ENCODE results near the gene RAPGEF3.

Gene RAPGEF3

DNA sequence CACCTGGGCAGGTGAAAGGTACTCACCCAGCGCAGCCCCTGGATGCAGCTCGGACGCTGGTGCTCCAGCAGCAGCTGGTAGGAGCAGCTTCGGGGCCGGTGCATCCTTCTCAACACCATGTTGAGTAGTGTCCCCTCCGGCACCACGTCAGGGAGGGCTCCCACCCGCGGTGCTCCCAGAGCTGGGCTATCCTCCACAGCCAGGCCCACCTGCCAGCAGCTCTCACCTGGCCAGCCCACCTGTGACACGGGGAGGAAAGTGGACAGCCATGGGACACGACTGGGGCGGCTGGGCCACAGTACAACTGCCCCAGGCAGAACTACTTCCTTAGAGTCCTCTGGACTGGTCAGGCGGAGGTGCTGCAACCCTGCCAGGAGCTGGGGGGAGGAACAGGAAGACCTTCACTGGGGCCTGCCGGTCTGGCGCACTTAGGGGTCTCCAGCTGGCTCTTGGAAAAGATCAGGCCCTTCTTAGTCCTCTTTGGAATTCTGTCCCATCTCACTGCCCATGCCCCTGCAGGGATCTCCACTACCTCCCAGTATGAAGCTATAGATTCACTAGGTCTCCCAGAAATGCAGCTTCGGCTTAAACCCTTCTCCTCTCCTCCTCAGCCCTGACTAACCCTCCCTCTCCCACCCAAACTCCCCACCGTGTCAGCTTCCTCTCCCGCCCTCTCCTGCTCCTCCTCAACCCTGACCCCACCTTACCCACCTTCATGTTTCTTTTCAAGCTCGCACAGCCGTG is 668 bp downstream of the RAPGEF3 start:
- no peak for DNase-seq (ENCODE audit: low read depth in 2 of 2)

DNA sequence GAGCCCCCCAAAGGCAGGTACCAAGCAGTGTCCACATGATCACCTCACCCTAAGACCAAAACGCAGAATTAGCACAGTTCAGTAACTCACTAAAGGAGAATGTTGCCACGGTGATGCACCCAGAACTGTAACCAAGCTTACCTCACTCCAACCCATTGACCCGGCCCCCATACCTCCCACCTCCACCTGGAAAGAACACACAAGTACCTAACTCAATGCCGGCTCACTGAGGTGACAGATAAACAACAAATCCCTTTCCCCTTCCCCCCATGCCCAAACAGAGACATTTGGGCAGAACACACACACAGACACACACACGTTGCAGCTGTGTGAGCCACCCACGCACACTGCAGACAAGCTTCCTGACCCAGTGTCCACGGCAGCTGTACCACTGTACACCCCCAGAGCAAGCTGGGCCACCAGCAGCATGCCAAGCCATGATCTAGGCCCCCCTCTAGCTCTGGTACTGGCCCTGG is 1.3 kb downstream of the RAPGEF3 start:
- DNase-seq (ENCODE audit: low read depth in 2 of 2) = no peak

DNA sequence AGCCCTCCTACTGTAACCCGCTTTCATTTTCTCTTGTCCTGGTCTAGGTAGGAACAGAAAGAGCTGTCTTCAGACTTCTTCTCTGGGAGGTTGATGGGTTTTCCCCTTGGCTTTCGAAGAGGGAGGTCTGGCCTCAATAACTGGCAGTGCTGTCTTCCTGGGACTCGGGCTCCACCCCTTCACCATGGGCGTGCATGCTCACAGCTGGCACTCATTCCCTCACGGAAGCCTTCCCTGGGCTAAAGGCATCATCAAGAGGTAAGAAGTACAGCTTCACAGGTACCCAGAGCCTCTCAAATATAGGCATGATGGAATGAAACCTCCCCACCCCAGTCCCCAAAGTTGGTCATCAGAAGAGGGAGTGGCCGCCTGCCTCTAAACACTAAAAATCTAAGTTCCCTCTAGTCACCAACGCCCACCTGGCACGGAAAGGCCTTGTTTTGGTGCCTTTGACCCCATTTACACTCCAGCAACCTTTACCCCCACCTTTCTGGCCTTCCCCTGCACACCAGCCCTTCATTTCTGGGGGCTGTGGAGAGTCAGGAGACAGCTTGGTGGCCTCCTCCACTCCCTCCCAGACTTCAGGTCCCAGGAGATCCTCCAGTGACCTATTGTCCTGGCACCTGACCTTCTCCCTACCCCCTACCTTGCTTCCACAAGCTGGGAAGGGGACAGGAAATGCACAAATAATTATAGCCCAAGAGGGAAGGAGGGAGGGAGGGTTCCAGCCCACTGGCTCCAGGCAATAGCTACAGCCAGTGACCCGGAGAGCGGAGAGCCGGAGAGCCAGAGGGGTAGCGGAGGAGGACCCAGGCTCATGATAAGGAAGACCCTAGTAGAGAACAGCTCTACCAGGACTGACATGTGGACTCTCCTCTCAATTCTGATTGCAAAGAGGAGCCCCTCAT is 2.8 kb downstream of the RAPGEF3 start:
- no peak for DNase-seq (ENCODE audit: low read depth in 2 of 2)

DNA sequence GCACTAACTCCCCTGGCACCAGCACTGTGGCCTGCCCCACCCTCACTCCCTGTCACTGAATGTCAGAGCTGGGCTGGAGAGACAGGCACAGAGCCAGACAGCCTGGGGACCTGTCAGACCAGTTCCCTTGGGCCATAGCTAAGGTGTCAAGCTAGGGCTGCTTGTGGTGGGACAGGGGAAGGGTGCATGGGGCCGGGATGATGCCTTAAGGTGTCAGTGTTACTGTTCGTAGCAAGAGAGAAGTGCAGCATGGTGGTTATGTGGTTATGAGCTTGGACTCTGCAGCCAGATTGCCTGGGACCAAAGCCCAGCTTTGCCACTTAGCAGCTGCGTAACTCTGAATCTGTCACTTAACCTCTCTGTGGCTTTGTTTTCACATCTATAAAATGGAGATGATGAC is 3.8 kb downstream of the RAPGEF3 start:
- no peak for DNase-seq (ENCODE audit: low read depth in 2 of 2)

DNA sequence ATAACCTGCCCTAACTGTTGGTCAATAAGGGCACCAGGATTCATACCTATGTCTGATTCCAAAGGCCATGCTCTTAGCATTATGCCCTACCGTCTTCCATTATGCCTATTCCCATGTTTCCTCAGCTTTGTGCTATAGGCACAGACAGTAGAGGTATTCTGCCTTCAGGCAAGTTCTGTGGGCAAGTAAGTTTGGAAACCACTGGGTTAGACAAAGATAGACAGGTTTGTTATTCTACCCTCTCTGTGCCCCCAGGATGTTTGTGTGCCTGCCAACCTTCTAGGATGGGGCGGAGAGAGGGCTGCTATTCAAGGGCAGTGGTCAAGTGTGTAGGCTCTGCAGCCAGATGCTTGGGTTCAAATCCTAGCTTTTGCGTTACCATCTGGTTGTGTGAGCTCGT is 4.6 kb downstream of the RAPGEF3 start:
- DNase-seq (ENCODE audit: low read depth in 2 of 2) = no peak

DNA sequence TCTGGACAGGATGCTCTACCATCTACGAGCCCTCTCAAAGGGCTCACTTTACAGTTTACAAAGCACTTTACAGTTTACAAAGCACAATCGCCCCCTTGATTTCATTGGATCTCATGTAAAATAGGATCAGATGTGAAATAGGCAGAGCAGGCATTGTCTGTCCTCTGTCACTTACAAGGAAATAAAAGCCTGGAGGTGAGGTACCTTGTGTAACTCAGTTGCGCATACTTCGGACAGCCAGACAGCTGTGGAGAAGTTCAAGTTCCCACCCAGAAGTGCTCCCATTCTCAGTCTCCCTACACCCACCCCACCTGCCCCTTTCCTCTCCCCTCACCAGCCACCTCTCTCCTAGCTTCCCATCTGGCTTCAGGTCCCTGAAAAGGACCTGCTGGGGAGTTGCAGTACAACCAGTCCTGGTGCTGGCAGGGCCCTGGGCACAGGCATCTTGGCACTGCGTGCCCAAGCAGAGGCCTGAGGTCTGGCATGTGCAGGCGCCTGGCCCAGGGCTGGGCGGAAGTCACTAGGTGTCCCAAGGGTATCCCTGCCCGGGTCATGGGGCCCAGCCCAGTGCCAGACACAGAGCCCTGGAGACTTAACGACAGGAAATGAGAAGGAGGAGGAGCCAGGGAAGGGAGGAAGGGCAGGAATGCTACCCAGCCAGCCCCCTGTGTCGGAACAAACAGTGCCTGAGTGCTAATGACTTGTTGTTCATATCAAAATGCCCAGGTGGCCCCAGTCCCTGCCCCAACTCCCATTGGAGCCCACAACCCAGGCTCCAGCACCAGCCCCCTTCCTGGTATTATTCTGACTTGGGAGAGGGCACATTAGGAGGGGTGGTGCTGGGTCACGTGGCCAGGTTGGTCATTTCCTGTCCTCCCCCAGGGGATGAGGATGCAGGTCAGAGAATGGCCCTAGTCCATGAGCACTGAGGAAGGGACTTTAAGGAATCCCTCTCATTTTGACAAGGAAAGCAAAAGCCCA is 5.4 kb downstream of the RAPGEF3 start:
- DNase-seq (ENCODE audit: low read depth in 2 of 2) = no peak

DNA sequence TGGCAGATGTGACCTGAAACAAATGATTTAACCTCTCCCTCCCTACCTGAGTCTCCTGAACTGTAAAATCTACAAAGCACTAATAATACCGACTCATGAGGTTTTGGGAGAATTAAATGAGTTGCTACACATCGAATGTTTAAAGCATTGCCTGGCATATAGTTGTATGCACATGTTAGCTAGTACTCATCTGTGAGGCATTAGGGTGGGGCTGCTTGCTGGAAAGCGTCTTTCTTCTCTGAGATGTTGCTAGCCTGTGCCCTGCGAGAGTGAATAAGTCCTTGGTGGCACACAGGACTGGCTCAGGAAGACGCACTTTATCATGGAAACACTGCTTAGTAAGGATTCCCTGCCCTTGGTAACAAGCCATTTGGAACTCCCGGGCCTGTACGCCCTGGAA is 6.1 kb downstream of the RAPGEF3 start:
- DNase-seq (ENCODE audit: low read depth in 2 of 2) = no peak

DNA sequence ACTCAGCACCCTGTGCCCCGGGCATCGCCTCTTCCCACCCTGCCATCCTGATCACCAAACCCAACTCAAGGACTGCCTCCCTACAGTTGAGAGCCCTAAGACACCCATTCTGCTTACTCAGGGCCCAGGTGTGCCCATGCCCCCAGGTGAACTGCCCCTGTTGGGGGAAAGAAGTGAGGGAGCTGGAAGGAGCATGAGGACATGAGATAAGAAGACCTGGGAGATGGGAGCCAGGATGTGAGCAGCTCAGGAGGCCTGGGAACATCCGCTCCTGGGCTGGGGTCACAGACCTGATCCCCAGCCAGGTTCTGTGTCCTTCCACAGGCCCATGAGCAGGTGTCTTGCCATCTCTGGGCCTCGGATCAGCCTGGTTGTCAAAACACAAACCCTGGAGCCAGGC is 6.6 kb downstream of the RAPGEF3 start:
- no peak for DNase-seq (ENCODE audit: low read depth in 2 of 2)

DNA sequence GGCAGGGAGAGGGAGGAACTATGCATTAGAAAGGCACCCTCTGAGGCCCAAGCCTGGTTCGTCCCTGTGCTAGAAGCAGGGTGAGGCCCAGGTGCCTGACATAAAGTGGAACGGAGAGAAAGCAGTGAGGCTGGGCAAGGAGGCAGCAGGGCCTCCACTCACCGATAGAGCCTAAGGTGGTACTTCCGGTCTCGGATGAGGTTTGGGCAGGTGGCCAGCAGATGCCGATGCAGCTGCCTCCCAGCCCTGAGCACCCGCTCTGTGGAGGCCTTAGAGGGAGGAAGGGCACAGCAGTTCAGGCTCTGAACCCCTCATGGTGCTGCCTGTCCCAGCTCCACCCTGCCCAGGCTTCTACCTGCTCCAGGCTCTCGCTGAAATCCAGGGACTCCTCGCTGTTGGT is 7.1 kb downstream of the RAPGEF3 start:
- DNase-seq (ENCODE audit: low read depth in 2 of 2) = no peak

DNA sequence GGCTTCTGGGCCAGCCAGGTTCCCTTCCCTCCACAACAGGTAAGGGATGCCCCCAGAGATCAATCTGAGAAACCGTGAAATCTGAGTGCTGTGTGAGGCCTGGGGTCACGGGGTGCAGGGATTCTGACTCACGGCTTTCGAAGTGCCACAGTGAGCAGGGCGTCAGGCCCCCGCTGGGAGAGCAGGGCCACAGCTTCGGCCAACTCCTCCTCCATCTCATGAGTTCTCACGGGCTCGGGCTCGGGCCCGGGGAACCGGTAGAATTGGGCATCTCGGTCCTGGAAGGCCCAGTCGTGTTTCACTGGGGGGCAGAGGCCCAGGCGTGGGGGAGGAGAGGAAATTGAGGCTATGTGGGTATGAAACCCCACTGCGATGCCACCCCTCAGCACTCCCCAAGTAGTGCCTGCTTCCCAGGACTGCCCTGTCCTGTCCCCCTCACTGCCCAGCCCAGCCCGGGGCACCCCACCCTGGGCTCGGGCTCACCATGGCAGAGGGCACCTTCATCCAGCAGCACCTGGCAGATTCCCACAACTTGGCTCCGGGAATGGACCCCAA is 7.7 kb downstream of the RAPGEF3 start:
- DNase-seq (ENCODE audit: low read depth in 2 of 2) = no peak

DNA sequence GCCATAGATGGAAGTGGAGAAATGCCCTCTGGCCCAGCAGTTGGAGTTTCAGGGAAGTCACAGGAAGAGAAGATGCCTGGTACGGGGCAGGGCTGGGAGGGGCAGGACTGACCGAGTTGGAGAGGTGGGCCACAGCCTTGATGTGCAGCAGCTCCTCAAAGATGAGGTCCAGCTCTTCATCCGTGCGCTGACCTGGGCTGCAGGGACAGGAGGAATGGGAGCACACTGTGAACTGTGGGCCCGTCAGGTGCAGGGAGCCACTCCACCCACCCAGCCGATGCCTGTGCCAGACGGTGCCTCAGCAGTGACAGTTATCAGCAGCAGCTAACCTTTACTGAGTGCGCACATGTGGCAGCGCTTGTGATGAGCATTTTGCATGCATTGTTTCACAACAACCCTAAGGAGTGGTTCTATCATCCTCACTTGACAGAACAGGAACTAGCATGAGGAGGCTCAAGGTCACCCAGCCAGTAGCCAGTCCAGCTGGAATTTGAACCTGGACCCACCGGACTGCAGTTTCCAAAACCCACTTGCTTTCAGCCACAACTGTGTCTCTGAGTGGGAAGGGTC is 8.4 kb downstream of the RAPGEF3 start:
- DNase-seq (ENCODE audit: low read depth in 2 of 2) = no peak

DNA sequence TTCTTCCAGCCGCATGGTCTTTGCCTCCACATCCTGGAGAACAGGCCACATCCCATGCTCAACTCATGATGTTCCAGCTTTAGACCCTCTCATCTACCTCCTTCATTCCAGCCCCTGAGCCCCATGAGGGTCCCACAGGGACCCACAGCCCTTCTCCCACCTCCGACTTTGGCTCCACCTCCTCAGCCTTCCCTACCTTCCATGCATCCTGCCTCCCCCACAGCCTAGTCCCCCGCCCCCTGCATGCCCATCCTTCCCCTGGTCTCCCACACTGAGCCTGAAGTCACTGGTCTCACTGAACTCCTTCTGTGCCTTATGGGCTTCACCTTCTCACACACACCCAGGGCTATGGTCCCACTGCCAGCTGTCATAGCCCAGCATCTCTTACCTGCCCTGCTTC is 9.8 kb downstream of the RAPGEF3 start:
- DNase-seq (ENCODE audit: low read depth in 2 of 2) = no peak

DNA sequence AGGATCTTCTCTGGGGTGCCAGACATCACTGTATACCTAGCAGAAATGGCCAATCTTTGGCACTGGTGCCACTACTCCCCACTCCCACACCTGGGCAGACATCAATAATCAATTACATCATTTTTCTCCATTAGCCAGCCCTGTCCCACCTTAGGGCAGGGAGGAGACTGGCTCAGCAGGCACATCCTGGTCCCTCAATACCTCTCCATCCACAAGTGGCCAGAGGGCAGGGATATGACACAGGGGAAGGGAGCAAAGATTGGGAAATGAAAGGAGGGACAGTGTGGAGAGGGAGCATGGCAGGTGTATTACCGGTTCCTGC is 10.2 kb downstream of the RAPGEF3 start:
- no peak for DNase-seq (ENCODE audit: low read depth in 2 of 2)

DNA sequence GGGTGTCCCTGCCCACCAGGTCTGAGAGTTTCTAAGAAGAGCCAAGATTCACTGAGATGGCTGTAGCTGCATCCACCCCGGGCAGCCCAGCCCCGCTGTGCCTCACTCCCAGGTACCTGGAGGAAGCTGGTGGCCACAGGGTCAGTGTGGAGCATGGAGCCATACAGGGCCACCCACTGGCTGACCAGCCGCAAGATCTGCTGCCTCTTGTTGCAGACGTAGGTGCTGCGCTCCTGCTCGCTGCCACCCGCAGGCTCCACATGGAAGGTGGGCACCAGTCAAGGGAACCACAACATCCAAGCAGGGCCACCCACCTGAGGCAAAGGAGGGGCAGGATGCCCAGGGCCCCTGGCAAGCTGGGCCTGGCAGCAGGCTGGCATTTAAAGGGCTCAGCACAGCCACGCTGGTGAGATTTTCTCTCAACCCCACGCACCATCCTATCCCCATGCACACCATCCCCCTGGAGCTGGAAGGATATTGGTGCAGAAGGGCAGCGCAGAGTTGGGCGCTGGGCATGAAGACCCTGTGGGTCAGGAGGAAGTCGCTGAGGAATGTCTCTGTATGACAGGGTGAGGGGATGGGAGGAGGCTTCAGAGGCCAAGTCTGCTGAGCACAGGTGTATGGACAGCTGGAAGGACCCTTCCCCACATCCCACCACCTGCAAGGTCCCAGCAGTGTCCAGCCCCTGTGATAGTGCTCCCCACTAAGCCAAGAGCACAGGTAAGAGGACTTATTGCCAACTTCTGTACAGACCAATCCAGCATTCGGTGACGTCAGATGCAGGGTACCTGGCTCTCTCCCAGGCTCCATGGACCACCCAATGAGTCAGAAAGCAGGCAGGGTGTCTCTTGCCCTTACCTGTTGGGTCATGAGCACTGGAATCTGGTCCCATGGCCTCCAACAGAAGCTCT is 10.8 kb downstream of the RAPGEF3 start:
- no peak for DNase-seq (ENCODE audit: low read depth in 2 of 2)

DNA sequence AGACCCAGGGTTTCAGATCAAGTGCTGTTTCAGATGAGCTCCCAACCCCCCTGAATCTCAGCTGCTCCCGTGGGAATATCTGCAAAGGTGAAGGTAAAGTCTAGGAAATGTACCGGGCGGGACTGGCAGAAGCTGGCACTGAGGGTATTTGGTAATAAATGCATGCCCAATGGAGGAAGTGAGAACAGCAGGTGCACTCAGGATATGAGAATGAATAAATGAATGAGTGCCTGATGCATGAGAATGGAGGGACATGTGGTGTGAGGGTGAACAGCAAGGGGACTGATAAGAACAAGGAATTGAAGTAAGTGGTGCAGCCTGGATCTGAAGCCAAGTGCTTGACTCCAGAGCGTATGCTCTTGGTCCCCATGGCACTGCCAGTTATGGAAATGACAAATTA is 11.6 kb downstream of the RAPGEF3 start:
- DNase-seq (ENCODE audit: low read depth in 2 of 2) = no peak

DNA sequence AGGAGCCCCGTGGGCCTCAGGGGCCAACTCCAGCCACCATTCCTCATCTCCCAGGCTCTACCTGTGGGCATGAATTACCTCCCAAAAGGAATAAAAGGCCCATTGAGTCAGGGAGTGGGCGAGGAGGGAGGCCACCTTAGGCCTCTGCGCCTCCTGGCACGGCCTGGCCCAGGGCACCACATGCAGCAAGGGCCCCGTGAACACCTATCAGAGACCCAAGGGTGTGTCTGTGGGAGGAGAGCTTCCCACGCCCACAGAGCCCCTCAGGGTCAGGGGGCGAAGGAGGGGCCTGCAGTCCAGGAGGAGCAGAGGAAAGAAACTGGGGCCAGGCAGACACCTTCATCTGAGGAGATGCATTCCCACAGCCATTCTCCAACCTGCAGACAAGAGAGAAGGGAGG is 12.2 kb downstream of the RAPGEF3 start:
- no peak for DNase-seq (ENCODE audit: low read depth in 2 of 2)

DNA sequence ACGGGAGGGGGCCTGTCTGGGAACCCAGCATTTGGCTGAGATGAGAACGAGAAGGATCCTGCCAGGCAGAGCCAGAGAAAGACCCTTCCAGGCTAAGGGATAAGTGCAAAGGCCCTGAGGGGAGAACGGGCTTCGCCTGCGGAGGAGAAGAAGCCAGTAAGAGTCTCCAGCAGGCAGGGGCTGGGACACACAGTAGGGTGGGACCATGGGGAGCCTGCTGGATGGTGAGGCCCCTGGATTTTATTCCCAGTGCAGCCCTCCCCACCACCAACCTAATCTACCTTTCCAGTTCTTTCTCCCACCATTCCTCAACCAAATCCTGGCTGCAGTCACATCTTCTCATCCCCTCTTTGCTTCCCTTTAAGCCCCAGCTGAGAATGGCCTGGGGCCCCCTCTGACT is 12.6 kb downstream of the RAPGEF3 start:
- DNase-seq (ENCODE audit: low read depth in 2 of 2) = no peak

DNA sequence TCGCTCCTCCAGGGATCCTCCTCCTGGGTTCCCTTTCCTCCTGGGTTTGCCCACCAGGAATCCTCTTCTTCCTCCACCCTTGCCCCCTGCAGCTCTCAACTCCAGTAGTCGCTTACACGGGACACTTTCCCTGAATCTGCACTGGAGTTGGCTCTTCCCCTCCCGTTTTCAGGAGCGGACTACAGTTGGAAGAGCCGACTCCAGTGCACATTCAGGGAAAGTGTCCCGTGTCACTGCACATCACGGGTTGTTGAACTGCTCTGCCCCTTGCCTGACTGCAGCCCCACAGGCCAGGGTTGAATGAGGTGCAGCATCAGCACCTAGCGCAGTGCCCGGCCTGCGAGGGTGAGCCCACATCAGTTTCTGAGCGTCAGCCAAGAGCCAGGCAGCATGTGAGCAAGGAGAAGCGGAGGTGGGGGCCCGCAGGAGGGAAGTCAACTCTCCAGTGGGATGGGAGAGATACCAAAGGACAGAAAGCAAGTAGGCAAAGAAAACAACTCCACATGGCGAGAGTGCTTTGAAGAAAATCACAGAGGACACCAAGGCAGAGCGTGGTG is 13.1 kb downstream of the RAPGEF3 start:
- DNase-seq (ENCODE audit: low read depth in 2 of 2) = no peak

DNA sequence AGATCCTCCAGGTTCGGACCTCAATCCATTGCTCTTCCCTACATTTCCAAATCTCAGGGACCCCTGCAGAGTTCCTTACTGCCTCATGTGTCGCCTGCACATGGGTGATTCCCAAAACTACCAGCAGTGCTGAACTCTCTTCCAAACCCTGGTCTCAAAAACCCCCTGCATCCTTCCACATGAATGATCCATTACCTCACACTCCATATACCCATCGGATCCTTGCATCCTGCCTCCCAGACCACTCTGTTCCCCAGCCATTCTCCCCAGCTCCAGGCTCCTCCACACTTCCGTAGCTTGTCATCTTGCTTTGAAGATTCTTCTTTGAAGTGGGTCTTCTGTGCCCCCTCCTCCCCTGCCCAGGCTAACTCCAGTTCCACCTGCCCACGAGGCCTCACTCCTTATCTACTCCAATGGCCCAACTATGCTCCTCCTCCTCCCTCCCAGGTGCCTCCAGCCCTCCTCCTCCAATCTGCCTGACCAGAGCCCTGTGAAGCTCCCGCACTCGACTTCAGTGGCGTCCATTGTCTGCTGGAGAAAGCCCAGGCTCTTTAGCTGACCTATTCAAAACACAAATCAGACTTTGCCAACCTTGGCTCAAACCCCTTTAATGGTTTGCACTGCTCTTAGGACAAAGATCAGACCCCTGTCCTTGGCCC is 13.8 kb downstream of the RAPGEF3 start:
- no peak for DNase-seq (ENCODE audit: low read depth in 2 of 2)
